C4-2B (cell line): ENCODE data around the gene FHOD3.

Experiments used
- CTCF ChIP-seq: fragments of 450-650 bp; conservative IDR thresholded peaks from 2 replicates; pipeline ENCODE4 v1.5.1; 2017; ENCODE audit warnings: mild to moderate bottlenecking
- ZFX ChIP-seq: fragments of 450-650 bp; IDR thresholded peaks from 2 replicates; pipeline ENCODE4 v1.6.1; 2017

GRCh38 chr18:36546876-36547275 is 249.4 kb downstream of the FHOD3 start:
- TF ChIP-seq CTCF (no peak), ZFX (no peak)
